ENCODE data around the gene NEURL1.
"Not testable (repeated sequence)": the region's sequence is repeated elsewhere in the genome, so short reads cannot be mapped to it uniquely, and the experiment has no call there.

The NEURL1 gene

GRCh38 chr10:103512166-103512565, 18.7 kb downstream of the NEURL1 start:
- no peaks in the 10 kb centered on the region for H3K36me3 ChIP-seq (ENCODE audit: control insufficient read depth, insufficient read depth, low read length)
- H3K9ac ChIP-seq (ENCODE audit: low read depth, low read length): no peak overlapping the region
- no peaks in the 10 kb centered on the region for H3K27me3 ChIP-seq (ENCODE audit: control insufficient read depth, insufficient read depth, low read length)

GRCh38 chr10:103512591-103513379, 19.3 kb downstream of the NEURL1 start:
- H3K27me3 ChIP-seq (ENCODE audit: control insufficient read depth, insufficient read depth, low read length): no peaks in the 10 kb centered on the region
- no peak overlapping the region for H3K4me3 ChIP-seq (ENCODE audit: low read depth, low read length)
- no peak overlapping the region for H3K9ac ChIP-seq (ENCODE audit: low read depth, low read length)

More at GRCh38 chr10:103512166-103512565, 18.7 kb downstream of the NEURL1 start:
- H3K4me3 ChIP-seq (ENCODE audit: low read depth, low read length): no peak overlapping the region
- no peaks in the 10 kb centered on the region for H3K4me1 ChIP-seq (ENCODE audit: control insufficient read depth, insufficient read depth, low read length)
- H3K9me3 ChIP-seq (ENCODE audit: control insufficient read depth, insufficient read depth, low read length): no peaks in the 10 kb centered on the region

GRCh38 chr10:103513380-103514060, 20.0 kb downstream of the NEURL1 start:
- no peaks in the 10 kb centered on the region for H3K9me3 ChIP-seq (ENCODE audit: control insufficient read depth, insufficient read depth, low read length)
- H3K9ac ChIP-seq (ENCODE audit: low read depth, low read length): no peak overlapping the region
- H3K4me3 ChIP-seq (ENCODE audit: low read depth, low read length): no peak overlapping the region
- H3K36me3 ChIP-seq (ENCODE audit: control insufficient read depth, insufficient read depth, low read length): no peaks in the 10 kb centered on the region
- no peaks in the 10 kb centered on the region for H3K27me3 ChIP-seq (ENCODE audit: control insufficient read depth, insufficient read depth, low read length)
- H3K4me1 ChIP-seq (ENCODE audit: control insufficient read depth, insufficient read depth, low read length): no peaks in the 10 kb centered on the region

More at GRCh38 chr10:103512591-103513379, 19.3 kb downstream of the NEURL1 start:
- Histone ChIP-seq H3K9me3 (ENCODE audit: control insufficient read depth, insufficient read depth, low read length) (no peaks in the 10 kb centered on the region), H3K4me1 (ENCODE audit: control insufficient read depth, insufficient read depth, low read length) (no peaks in the 10 kb centered on the region), H3K36me3 (ENCODE audit: control insufficient read depth, insufficient read depth, low read length) (no peaks in the 10 kb centered on the region)

- no peak overlapping the region for H3K4me3 ChIP-seq (ENCODE audit: low read depth, low read length)
- no peaks in the 10 kb centered on the region for H3K4me1 ChIP-seq (ENCODE audit: control insufficient read depth, insufficient read depth, low read length)
- no peaks in the 10 kb centered on the region for H3K9me3 ChIP-seq (ENCODE audit: control insufficient read depth, insufficient read depth, low read length)
- H3K27me3 ChIP-seq (ENCODE audit: control insufficient read depth, insufficient read depth, low read length): no peaks in the 10 kb centered on the region
- H3K36me3 ChIP-seq (ENCODE audit: control insufficient read depth, insufficient read depth, low read length): no peaks in the 10 kb centered on the region
- H3K9ac ChIP-seq (ENCODE audit: low read depth, low read length): no peak overlapping the region
Measured at GRCh38 chr10:103514244-103514643, 20.7 kb downstream of the NEURL1 start.

GRCh38 chr10:103517234-103518085, 24.0 kb downstream of the NEURL1 start:
- Histone ChIP-seq H3K9me3 (ENCODE audit: control insufficient read depth, insufficient read depth, low read length) (no peaks in the 10 kb centered on the region), H3K4me3 (ENCODE audit: low read depth, low read length) (no peak overlapping the region), H3K4me1 (ENCODE audit: control insufficient read depth, insufficient read depth, low read length) (no peaks in the 10 kb centered on the region)

GRCh38 chr10:103519798-103520197, 26.3 kb downstream of the NEURL1 start:
- Histone ChIP-seq H3K36me3 (ENCODE audit: control insufficient read depth, insufficient read depth, low read length) (no peaks in the 10 kb centered on the region), H3K4me3 (ENCODE audit: low read depth, low read length) (no peak overlapping the region), H3K4me1 (ENCODE audit: control insufficient read depth, insufficient read depth, low read length) (no peaks in the 10 kb centered on the region), H3K9me3 (ENCODE audit: control insufficient read depth, insufficient read depth, low read length) (no peaks in the 10 kb centered on the region), H3K27me3 (ENCODE audit: control insufficient read depth, insufficient read depth, low read length) (no peaks in the 10 kb centered on the region), H3K9ac (ENCODE audit: low read depth, low read length) (no peak overlapping the region)

More at GRCh38 chr10:103517234-103518085, 24.0 kb downstream of the NEURL1 start:
- H3K9ac ChIP-seq (ENCODE audit: low read depth, low read length): no peak overlapping the region
- H3K36me3 ChIP-seq (ENCODE audit: control insufficient read depth, insufficient read depth, low read length): no peaks in the 10 kb centered on the region
- H3K27me3 ChIP-seq (ENCODE audit: control insufficient read depth, insufficient read depth, low read length): no peaks in the 10 kb centered on the region

GRCh38 chr10:103522006-103522405, 28.5 kb downstream of the NEURL1 start:
- not testable (repeated sequence) for H3K9ac ChIP-seq (ENCODE audit: low read depth, low read length); H3K36me3 ChIP-seq (ENCODE audit: control insufficient read depth, insufficient read depth, low read length); H3K9me3 ChIP-seq (ENCODE audit: control insufficient read depth, insufficient read depth, low read length); H3K4me1 ChIP-seq (ENCODE audit: control insufficient read depth, insufficient read depth, low read length); H3K4me3 ChIP-seq (ENCODE audit: low read depth, low read length); H3K27me3 ChIP-seq (ENCODE audit: control insufficient read depth, insufficient read depth, low read length)

GRCh38 chr10:103523683-103524082, 30.2 kb downstream of the NEURL1 start:
- Histone ChIP-seq H3K4me3 (ENCODE audit: low read depth, low read length) (no peak overlapping the region), H3K27me3 (ENCODE audit: control insufficient read depth, insufficient read depth, low read length) (no peaks in the 10 kb centered on the region), H3K36me3 (ENCODE audit: control insufficient read depth, insufficient read depth, low read length) (no peaks in the 10 kb centered on the region), H3K9ac (ENCODE audit: low read depth, low read length) (no peak overlapping the region), H3K9me3 (ENCODE audit: control insufficient read depth, insufficient read depth, low read length) (no peaks in the 10 kb centered on the region), H3K4me1 (ENCODE audit: control insufficient read depth, insufficient read depth, low read length) (no peaks in the 10 kb centered on the region)

GRCh38 chr10:103525901-103526300, 32.4 kb downstream of the NEURL1 start:
- Histone ChIP-seq H3K27me3 (ENCODE audit: control insufficient read depth, insufficient read depth, low read length) (no peaks in the 10 kb centered on the region), H3K9ac (ENCODE audit: low read depth, low read length) (no peak overlapping the region), H3K9me3 (ENCODE audit: control insufficient read depth, insufficient read depth, low read length) (no peaks in the 10 kb centered on the region), H3K36me3 (ENCODE audit: control insufficient read depth, insufficient read depth, low read length) (no peaks in the 10 kb centered on the region), H3K4me3 (ENCODE audit: low read depth, low read length) (no peak overlapping the region), H3K4me1 (ENCODE audit: control insufficient read depth, insufficient read depth, low read length) (no peaks in the 10 kb centered on the region)

GRCh38 chr10:103527476-103527875, 34.0 kb downstream of the NEURL1 start:
- H3K4me1 ChIP-seq (ENCODE audit: control insufficient read depth, insufficient read depth, low read length): not testable (repeated sequence)

GRCh38 chr10:103528549-103528948, 35.0 kb downstream of the NEURL1 start:
- Histone ChIP-seq H3K9me3 (ENCODE audit: control insufficient read depth, insufficient read depth, low read length) (no peaks in the 10 kb centered on the region), H3K4me3 (ENCODE audit: low read depth, low read length) (no peak overlapping the region), H3K4me1 (ENCODE audit: control insufficient read depth, insufficient read depth, low read length) (no peaks in the 10 kb centered on the region), H3K27me3 (ENCODE audit: control insufficient read depth, insufficient read depth, low read length) (no peaks in the 10 kb centered on the region), H3K9ac (ENCODE audit: low read depth, low read length) (no peak overlapping the region), H3K36me3 (ENCODE audit: control insufficient read depth, insufficient read depth, low read length) (no peaks in the 10 kb centered on the region)

More at GRCh38 chr10:103527476-103527875, 34.0 kb downstream of the NEURL1 start:
- not testable (repeated sequence) for H3K27me3 ChIP-seq (ENCODE audit: control insufficient read depth, insufficient read depth, low read length); H3K4me3 ChIP-seq (ENCODE audit: low read depth, low read length); H3K9ac ChIP-seq (ENCODE audit: low read depth, low read length); H3K36me3 ChIP-seq (ENCODE audit: control insufficient read depth, insufficient read depth, low read length); H3K9me3 ChIP-seq (ENCODE audit: control insufficient read depth, insufficient read depth, low read length)
